PFSK-1 (cell line): ENCODE results near the gene IPPK.

Source experiments
- FOXP2 ChIP-seq: optimal IDR thresholded peaks from 2 replicates; pipeline ENCODE3; 2011; ENCODE audit warnings: borderline replicate concordance, control low read depth, inconsistent platforms; ENCODE audit not compliant: insufficient read depth; ENCODE audit errors: extremely low read length, extremely low read depth
- POLR2AphosphoS5 ChIP-seq: IDR thresholded peaks from 2 replicates; pipeline ENCODE4 v1.6.1; 2012; ENCODE audit warnings: low read depth, mild to moderate bottlenecking, control low read depth, low read length, moderate library complexity
- REST ChIP-seq, 2 experiments: IDR thresholded peaks; 2 replicates each; pipeline versions ENCODE4 v1.6.1 to v1.8.0; 2011 to 2012; ENCODE audit warnings: low read depth in 2 of 2, low read length in 2 of 2, control low read depth in 1 of 2, inconsistent platforms in 1 of 2, mild to moderate bottlenecking in 1 of 2, moderate library complexity in 1 of 2; ENCODE audit not compliant: insufficient read depth in 1 of 2
- SIN3A ChIP-seq: IDR thresholded peaks from 2 replicates; pipeline ENCODE4 v1.6.1; 2012; ENCODE audit warnings: mild to moderate bottlenecking, low read length, moderate library complexity, borderline replicate concordance; ENCODE audit not compliant: insufficient read depth
- TAF1 ChIP-seq: IDR thresholded peaks from 2 replicates; pipeline ENCODE4 v1.6.1; 2012; ENCODE audit warnings: low read length, control low read depth, borderline replicate concordance; ENCODE audit not compliant: insufficient read depth

Gene IPPK

GRCh38 chr9:92610470-92611420 lies 59.2 kb downstream of the IPPK start:
- TF ChIP-seq POLR2AphosphoS5: no peak
- no peak for TF ChIP-seq SIN3A
- no peak for TF ChIP-seq TAF1
- TF ChIP-seq FOXP2: no peak
- no peak for TF ChIP-seq REST (IDR thresholded peaks at IDR 0.05; ENCODE audit: insufficient read depth in 1 of 2, low read depth in 2 of 2, low read length in 2 of 2)

DNA sequence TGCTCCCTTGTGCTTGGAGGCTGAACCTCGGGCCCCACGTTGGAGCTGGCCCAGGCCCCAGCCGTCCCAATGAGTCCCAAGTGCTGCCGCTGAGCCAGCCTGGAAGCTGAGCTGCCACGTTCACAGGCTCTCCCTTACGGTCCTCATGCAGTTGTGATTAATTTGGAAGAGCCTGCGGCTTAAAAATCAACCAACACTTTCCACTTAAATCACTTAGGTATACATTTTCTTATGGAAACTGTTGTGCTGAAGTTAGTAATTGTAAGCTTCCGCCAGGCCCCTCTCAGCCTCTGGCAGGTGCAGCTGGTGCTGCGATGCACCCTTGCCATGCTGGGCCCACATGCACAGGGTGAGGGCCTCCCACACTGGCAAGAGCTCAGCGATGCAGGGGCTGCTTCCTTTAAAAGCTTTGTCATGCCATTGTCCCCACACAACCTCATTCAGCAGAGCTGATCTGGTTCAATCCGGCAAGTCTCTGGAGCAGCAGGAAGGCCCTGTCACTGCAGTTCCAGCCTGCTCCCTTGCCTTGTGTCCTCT lies 61.0 kb downstream of the IPPK start:
- TF ChIP-seq SIN3A: no peak
- no peak for TF ChIP-seq FOXP2
- TF ChIP-seq REST (IDR thresholded peaks at IDR 0.05; ENCODE audit: insufficient read depth in 1 of 2, low read depth in 2 of 2, low read length in 2 of 2): no peak
- TF ChIP-seq TAF1: no peak
- TF ChIP-seq POLR2AphosphoS5: no peak

- TF ChIP-seq FOXP2 (no peak), TAF1 (no peak), POLR2AphosphoS5 (no peak), REST (IDR thresholded peaks at IDR 0.05; ENCODE audit: insufficient read depth in 1 of 2, low read depth in 2 of 2, low read length in 2 of 2) (no peak), SIN3A (no peak)
Measured at GRCh38 chr9:92608241-92608908, 61.6 kb downstream of the IPPK start.

DNA sequence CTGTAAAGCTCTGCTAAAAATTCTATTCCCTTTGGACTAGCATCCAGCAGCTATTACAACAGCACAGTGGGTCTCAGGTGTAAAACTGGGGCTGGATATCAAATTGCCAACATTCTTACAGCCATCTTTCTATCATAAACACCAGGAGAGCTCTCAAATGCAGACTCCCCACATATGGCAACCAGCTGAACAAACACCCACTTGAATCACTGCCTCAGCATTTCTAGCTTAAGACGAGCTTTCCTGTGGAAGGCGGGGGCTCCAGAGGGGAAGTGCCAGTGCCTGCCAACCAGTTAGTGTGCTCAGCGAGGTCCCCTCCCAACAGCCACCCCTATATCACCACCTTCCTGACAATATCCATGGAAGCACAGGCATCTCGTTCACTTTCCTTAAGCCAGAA lies 62.2 kb downstream of the IPPK start:
- TF ChIP-seq SIN3A: no peak
- no peak for TF ChIP-seq REST (IDR thresholded peaks at IDR 0.05; ENCODE audit: insufficient read depth in 1 of 2, low read depth in 2 of 2, low read length in 2 of 2)
- TF ChIP-seq TAF1: no peak
- no peak for TF ChIP-seq POLR2AphosphoS5
- TF ChIP-seq FOXP2: no peak
